Adrenal gland (tissue), 5 donors: ENCODE results near the gene ALKBH4.

Source experiments
- POLR2A ChIP-seq, 2 donors: fragments of 450-650 bp; IDR thresholded peaks; one replicate each; pipeline ENCODE4 v1.6.1; 2017; ENCODE audit warnings: antibody characterized with exemption in 2 of 2, mild to moderate bottlenecking in 2 of 2, moderate library complexity in 1 of 2
- TF ChIP-seq, protein P1 (sequence below), 6 experiments: fragments of 450-650 bp in 4 of 6; fragments of 200-600 bp in 2 of 6; sonication (generic) in 1 of 6; IDR thresholded peaks; 1 replicate in 5 of 6; 2 replicates in 1 of 6; pipeline versions ENCODE4 v1.5.1 to v1.8.0; 2016 to 2021; ENCODE audit warnings: antibody characterized with exemption in 6 of 6, mild to moderate bottlenecking in 2 of 6, moderate library complexity in 1 of 6
- donor health status: DM: no; HTN: no; CAD: no.

DNA sequence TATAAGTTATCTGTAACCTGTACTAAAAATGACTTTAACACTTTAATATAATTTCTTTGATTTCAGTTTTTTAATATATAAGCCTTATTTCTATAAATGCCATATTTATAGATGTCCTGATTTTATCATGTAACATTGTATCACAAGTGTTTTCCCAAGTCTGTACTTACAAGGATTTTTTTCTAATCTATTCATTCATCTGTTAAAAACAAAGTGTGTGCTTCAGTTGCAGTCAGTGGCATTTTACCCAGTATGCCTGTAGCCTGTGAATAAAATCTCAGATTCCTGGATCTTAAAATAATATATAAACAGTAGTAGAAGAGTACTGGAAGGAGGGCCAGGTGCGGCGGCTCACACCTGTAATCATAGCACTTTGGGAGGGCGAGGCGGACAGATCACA is 51.1 kb downstream of the ALKBH4 start:
- TF ChIP-seq, protein P1, sequence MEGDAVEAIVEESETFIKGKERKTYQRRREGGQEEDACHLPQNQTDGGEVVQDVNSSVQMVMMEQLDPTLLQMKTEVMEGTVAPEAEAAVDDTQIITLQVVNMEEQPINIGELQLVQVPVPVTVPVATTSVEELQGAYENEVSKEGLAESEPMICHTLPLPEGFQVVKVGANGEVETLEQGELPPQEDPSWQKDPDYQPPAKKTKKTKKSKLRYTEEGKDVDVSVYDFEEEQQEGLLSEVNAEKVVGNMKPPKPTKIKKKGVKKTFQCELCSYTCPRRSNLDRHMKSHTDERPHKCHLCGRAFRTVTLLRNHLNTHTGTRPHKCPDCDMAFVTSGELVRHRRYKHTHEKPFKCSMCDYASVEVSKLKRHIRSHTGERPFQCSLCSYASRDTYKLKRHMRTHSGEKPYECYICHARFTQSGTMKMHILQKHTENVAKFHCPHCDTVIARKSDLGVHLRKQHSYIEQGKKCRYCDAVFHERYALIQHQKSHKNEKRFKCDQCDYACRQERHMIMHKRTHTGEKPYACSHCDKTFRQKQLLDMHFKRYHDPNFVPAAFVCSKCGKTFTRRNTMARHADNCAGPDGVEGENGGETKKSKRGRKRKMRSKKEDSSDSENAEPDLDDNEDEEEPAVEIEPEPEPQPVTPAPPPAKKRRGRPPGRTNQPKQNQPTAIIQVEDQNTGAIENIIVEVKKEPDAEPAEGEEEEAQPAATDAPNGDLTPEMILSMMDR (IDR thresholded peaks at IDR 0.05) = no peak
- TF ChIP-seq POLR2A (IDR thresholded peaks at IDR 0.05) = no peak
